B cell (primary cell): ENCODE data around the gene CDKL4. TPM values are rescaled to one million over a fixed set of nuclear protein-coding genes. Genes with fewer than 3 reads are reported as not detected.
A peak's percentile ranks its signal among the peaks of the same experiment; 100 is the strongest.

Source experiments
- ATAC-seq: fragments of 200-7000 bp; cut with Tn5 transposase; one replicate; pipeline ENCODE4 v1.10.0; 2021; ENCODE audit warnings: low read depth, mild to moderate bottlenecking, moderate number of reproducible peaks, moderate library complexity
- CTCF ChIA-PET: fragments of 350-600 bp; sonication (Branson Sonifier 250); formaldehyde crosslinking; loops from one replicate; lab custom pipeline; 2021; ENCODE audit warnings: antibody characterized with exemption, inconsistent platforms; lab: Charles Lee
- POLR2A ChIA-PET: fragments of 350-600 bp; sonication (Branson Sonifier 250); formaldehyde crosslinking; loops from one replicate; lab custom pipeline; 2021; ENCODE audit warnings: antibody characterized with exemption; lab: Charles Lee
- DNase-seq: peaks from one replicate; pipeline ENCODE4 v3.0.0; 2013
- H2AFZ ChIP-seq: 2 replicates; pipeline ENCODE4 v1.6.1; 2012; ENCODE audit warnings: mild to moderate bottlenecking, low read depth, low read length; ENCODE audit not compliant: insufficient read depth, poor library complexity, severe bottlenecking
- H3K27ac ChIP-seq, 2 donors: 1 replicate in 1 of 2; 2 replicates in 1 of 2; pipeline ENCODE4 v1.5.1; 2012 to 2013; ENCODE audit warnings: low read length in 2 of 2, mild to moderate bottlenecking in 2 of 2, moderate library complexity in 1 of 2
- H3K27me3 ChIP-seq, 4 experiments: fragments of 200-600 bp in 1 of 4; sonication (generic) in 1 of 4; replicated peaks in 1 of 4; 1 replicate in 2 of 4; 2 replicates in 2 of 4; pipeline versions ENCODE4 v1.6.1 to v1.7.0; 2013 to 2016; ENCODE audit warnings: low read length in 3 of 4, mild to moderate bottlenecking in 2 of 4, mixed read lengths in 1 of 4, moderate library complexity in 1 of 4; ENCODE audit not compliant: insufficient read depth in 4 of 4, control insufficient read depth in 3 of 4; ENCODE audit errors: control extremely low read depth in 1 of 4
- H3K36me3 ChIP-seq, 2 experiments: replicated peaks in 1 of 2; 1 replicate in 1 of 2; 2 replicates in 1 of 2; pipeline versions ENCODE4 v1.6.1 to v1.7.1; 2013; ENCODE audit warnings: low read length in 1 of 2; ENCODE audit not compliant: insufficient read depth in 2 of 2, control insufficient read depth in 1 of 2; ENCODE audit errors: control extremely low read depth in 1 of 2, extremely low read depth in 1 of 2
- H3K4me1 ChIP-seq, 2 donors: fragments of 200-600 bp in 1 of 2; sonication (generic) in 1 of 2; 1 replicate in 1 of 2; 2 replicates in 1 of 2; pipeline versions ENCODE4 v1.5.1 to v1.6.1; 2013 to 2017; ENCODE audit warnings: low read length in 2 of 2; ENCODE audit not compliant: control insufficient read depth in 2 of 2, insufficient read depth in 2 of 2
- H3K4me2 ChIP-seq: replicated peaks from 2 replicates; pipeline ENCODE3; 2012; ENCODE audit warnings: mild to moderate bottlenecking, low read depth, low read length; ENCODE audit not compliant: poor library complexity, severe bottlenecking
- H3K4me3 ChIP-seq, 5 experiments: fragments of 200-600 bp in 1 of 5; sonication (generic) in 1 of 5; 1 replicate in 3 of 5; 2 replicates in 2 of 5; pipeline versions ENCODE4 v1.5.1 to v1.7.0; 2011 to 2016; ENCODE audit warnings: low read length in 4 of 5, mild to moderate bottlenecking in 4 of 5, low read depth in 2 of 5, control low read depth in 1 of 5, moderate library complexity in 1 of 5; ENCODE audit not compliant: insufficient read depth in 1 of 5; ENCODE audit errors: control extremely low read depth in 1 of 5, extremely low read depth in 1 of 5
- H3K79me2 ChIP-seq: fragments of 200-600 bp; sonication (generic); one replicate; pipeline ENCODE4 v1.6.0; 2016; ENCODE audit warnings: low read length; ENCODE audit not compliant: control insufficient read depth, insufficient read depth
- H3K9ac ChIP-seq: fragments of 200-600 bp; sonication (generic); 2 replicates; pipeline ENCODE4 v1.6.1; 2017; ENCODE audit warnings: mild to moderate bottlenecking, low read length, moderate library complexity
- H3K9me3 ChIP-seq, 3 donors: one replicate each; pipeline versions ENCODE4 v1.6.1 to v1.7.1; 2013; ENCODE audit warnings: low read length in 2 of 3; ENCODE audit not compliant: control insufficient read depth in 2 of 3, insufficient read depth in 1 of 3; ENCODE audit errors: control extremely low read depth in 1 of 3
- H4K20me1 ChIP-seq: 2 replicates; pipeline ENCODE4 v1.6.0; 2012; ENCODE audit warnings: mild to moderate bottlenecking, low read length; ENCODE audit not compliant: insufficient read depth, control insufficient read depth, poor library complexity, severe bottlenecking
- H3K27ac Mint-ChIP-seq: one replicate; pipeline ENCODE4 v1.8.0; 2021; ENCODE audit warnings: mixed read lengths
- H3K27me3 Mint-ChIP-seq: one replicate; pipeline ENCODE4 v1.8.0; 2021; ENCODE audit warnings: mixed read lengths
- H3K4me1 Mint-ChIP-seq: one replicate; pipeline ENCODE4 v1.8.0; 2021; ENCODE audit warnings: mixed read lengths
- H3K4me3 Mint-ChIP-seq: one replicate; pipeline ENCODE4 v1.8.0; 2021; ENCODE audit warnings: mixed read lengths
- H3K9me3 Mint-ChIP-seq: one replicate; pipeline ENCODE4 v1.8.0; 2022; ENCODE audit warnings: mixed read lengths; ENCODE audit not compliant: insufficient read depth
- CTCF ChIP-seq: fragments of 200-600 bp; IDR thresholded peaks from one replicate; pipeline ENCODE4 v1.8.0; 2022; ENCODE audit warnings: antibody characterized with exemption, mild to moderate bottlenecking
- EZH2 ChIP-seq: IDR thresholded peaks from 2 replicates; pipeline ENCODE4 v1.6.1; 2012; ENCODE audit warnings: borderline replicate concordance, low read depth, mild to moderate bottlenecking, moderate library complexity, low read length; ENCODE audit not compliant: insufficient read depth, poor library complexity, severe bottlenecking
- WGBS: methylation state at CpG from one replicate; pipeline ENCODE4 v1.1.5; 2013; ENCODE audit warnings: missing lambda C conversion rate; ENCODE audit not compliant: insufficient coverage; 5-methylcytosine and 5-hydroxymethylcytosine counted together
- intact Hi-C: fragments of 100-400 bp; cut with micrococcal nuclease; formaldehyde crosslinking; loops from one replicate; pipeline ENCODE4 v1.10.0; 2022
- polyA plus RNA-seq: library from polyadenylated mRNA; depleted of rRNA; stranded (reverse); fragments of >200 nt; gene quantifications from 2 replicates; pipeline ENCODE4 v1.2.3, GENCODE V29; 2012
- total RNA-seq, 2 donors: library from RNA; stranded (reverse); fragments of 120-200 nt in 1 of 2; gene quantifications; 1 replicate in 1 of 2; 2 replicates in 1 of 2; pipeline versions ENCODE4 v1.2.3 to v1.2.4, GENCODE V29; 2013 to 2022

CDKL4 gene
- total and polyA plus RNA-seq, 2 donors (not counting 1 experiment from before 2014, with no cell fraction given) = not detected

GRCh38 chr2:39135690-39136259, 108.0 kb downstream of the CDKL4 start:
- Histone ChIP-seq H2AFZ (no peak overlapping the region), H3K36me3 (no peaks in the 10 kb centered on the region), H3K27me3 (no peaks in the 10 kb centered on the region), H3K27ac (no peak overlapping the region), H3K9ac (no peak overlapping the region), H3K79me2 (peaks cover 3% of the 10 kb centered on the region), H4K20me1 (no peaks in the 10 kb centered on the region), H3K4me2 (peak overlapping the region; percentile 14), H3K9me3 (no peaks in the 10 kb centered on the region), H3K4me1 (peaks cover 20 to 21% of the 10 kb centered on the region in 2 donors), H3K4me3 (no peak overlapping the region)
- Mint-ChIP-seq H3K27me3 (no peaks in the 10 kb centered on the region), H3K9me3 (no peaks in the 10 kb centered on the region), H3K4me1 (peaks cover 29% of the 10 kb centered on the region), H3K27ac (peak overlapping the region; percentile 41), H3K4me3 (no peak overlapping the region)
- ATAC-seq = no peak
- intact Hi-C loops = no loop called here
- ChIA-PET POLR2A (no interaction called here), CTCF (interaction anchor here (1.2 kb wide), 1 partner anchor 12 kb away, joined by 4 read pairs; no protein-coding TSS in a partner anchor)
- no peak for DNase-seq
- TF ChIP-seq EZH2 (no peak), CTCF (no peak)
- WGBS = 62% methylated on average over 2 of the region's 5 CpGs

GRCh38 chr2:39133215-39133851, 110.4 kb downstream of the CDKL4 start:
- Histone ChIP-seq H3K4me1 (peaks cover 31 to 35% of the 10 kb centered on the region in 2 donors), H2AFZ (no peak overlapping the region), H3K79me2 (peaks cover 3% of the 10 kb centered on the region), H3K4me3 (no peak overlapping the region), H3K27ac (no peak overlapping the region), H3K9ac (no peak overlapping the region), H4K20me1 (no peaks in the 10 kb centered on the region), H3K36me3 (no peaks in the 10 kb centered on the region), H3K9me3 (no peaks in the 10 kb centered on the region), H3K27me3 (no peaks in the 10 kb centered on the region), H3K4me2 (no peak overlapping the region)
- 57% methylated on average over 2 of the region's 3 CpGs for WGBS
- ChIA-PET POLR2A (interaction anchor here (0.6 to 0.7 kb wide), 2 partner anchors 12 to 296 kb away, joined by 6 to 8 read pairs; no protein-coding TSS in a partner anchor), CTCF (interaction anchor here (0.8 to 2.9 kb wide), 4 partner anchors 9 to 96 kb away, joined by 3 to 9 read pairs (median 7); no protein-coding TSS in a partner anchor)
- H3K27me3 Mint-ChIP-seq = no peaks in the 10 kb centered on the region
- H3K27ac Mint-ChIP-seq = no peak overlapping the region
- no peak for DNase-seq
- no peaks in the 10 kb centered on the region for H3K9me3 Mint-ChIP-seq
- peaks cover 31% of the 10 kb centered on the region for H3K4me1 Mint-ChIP-seq
- H3K4me3 Mint-ChIP-seq = no peak overlapping the region
- intact Hi-C loops = no loop called here
- no peak for ATAC-seq
- TF ChIP-seq CTCF (no peak), EZH2 (no peak)
